Right atrium auricular region (tissue), 2 donors: ENCODE measurements around the gene GBE1. TPM values are rescaled to one million over a fixed set of nuclear protein-coding genes. Genes with fewer than 3 reads are reported as not detected.

Experiments
- DNase-seq: peaks from one replicate; pipeline ENCODE4 v3.0.0-alpha.2; 2019; ENCODE audit warnings: low spot score
- H3K27ac ChIP-seq, 2 donors: fragments of 200-600 bp; sonication (generic); 1 replicate in 1 of 2; 2 replicates in 1 of 2; pipeline ENCODE4 v1.5.1; 2016 to 2019
- H3K27me3 ChIP-seq, 2 donors: fragments of 200-600 bp; sonication (generic); one replicate each; pipeline versions ENCODE4 v1.5.1 to v1.6.0; 2017 to 2019
- H3K36me3 ChIP-seq: fragments of 200-600 bp; sonication (generic); one replicate; pipeline ENCODE4 v1.5.1; 2016
- H3K4me1 ChIP-seq, 2 donors: fragments of 200-600 bp; sonication (generic); one replicate each; pipeline versions ENCODE4 v1.5.1 to v1.6.0; 2017 to 2019
- H3K4me3 ChIP-seq, 2 donors: fragments of 200-600 bp; sonication (generic); 1 replicate in 1 of 2; 2 replicates in 1 of 2; pipeline ENCODE4 v1.5.1; 2017 to 2019; ENCODE audit warnings: mild to moderate bottlenecking in 1 of 2, moderate library complexity in 1 of 2
- H3K9me3 ChIP-seq, 2 donors: fragments of 200-600 bp; sonication (generic); one replicate each; pipeline ENCODE4 v1.5.1; 2019
- total RNA-seq, 2 donors: library from RNA; depleted of rRNA; stranded (reverse); fragments of >200 nt; gene quantifications; one replicate each; pipeline ENCODE4 v1.1.0, GENCODE V29; 2016
- TF ChIP-seq, protein P1 (sequence below), 2 donors: fragments of 200-600 bp; sonication (generic); IDR thresholded peaks; one replicate each; pipeline ENCODE4 v1.5.1; 2019; ENCODE audit warnings: antibody characterized with exemption in 2 of 2

The GBE1 gene
- total RNA-seq, 2 donors from 2014 or later = 52.5 to 72.6 TPM

DNA sequence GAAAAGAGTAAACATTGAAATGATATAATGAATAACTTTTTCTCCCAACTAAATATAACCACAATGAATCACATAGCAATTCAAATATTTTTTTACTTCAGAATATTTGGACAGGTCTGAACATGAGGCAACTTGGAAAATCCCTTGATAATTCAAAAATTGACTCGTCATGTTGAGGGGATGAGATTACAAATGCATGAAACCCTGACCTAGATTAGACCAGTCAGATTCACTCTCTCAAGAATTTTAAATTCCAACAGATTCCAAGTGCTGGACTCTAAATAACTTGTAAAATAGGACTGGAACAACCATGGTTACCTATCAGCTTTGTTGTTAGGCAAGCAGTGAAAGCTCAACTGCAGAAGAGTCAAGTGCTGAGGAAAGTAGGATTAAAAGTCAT, 317.5 kb downstream of the GBE1 start:
- H3K4me1 ChIP-seq = peaks cover 0 to 15% of the 10 kb centered on the region in 2 donors
- H3K27me3 ChIP-seq = no peaks in the 10 kb centered on the region
- H3K4me3 ChIP-seq = no peak overlapping the region
- DNase-seq = no peak
- no peak overlapping the region for H3K27ac ChIP-seq
- no peaks in the 10 kb centered on the region for H3K36me3 ChIP-seq
- TF ChIP-seq, protein P1, sequence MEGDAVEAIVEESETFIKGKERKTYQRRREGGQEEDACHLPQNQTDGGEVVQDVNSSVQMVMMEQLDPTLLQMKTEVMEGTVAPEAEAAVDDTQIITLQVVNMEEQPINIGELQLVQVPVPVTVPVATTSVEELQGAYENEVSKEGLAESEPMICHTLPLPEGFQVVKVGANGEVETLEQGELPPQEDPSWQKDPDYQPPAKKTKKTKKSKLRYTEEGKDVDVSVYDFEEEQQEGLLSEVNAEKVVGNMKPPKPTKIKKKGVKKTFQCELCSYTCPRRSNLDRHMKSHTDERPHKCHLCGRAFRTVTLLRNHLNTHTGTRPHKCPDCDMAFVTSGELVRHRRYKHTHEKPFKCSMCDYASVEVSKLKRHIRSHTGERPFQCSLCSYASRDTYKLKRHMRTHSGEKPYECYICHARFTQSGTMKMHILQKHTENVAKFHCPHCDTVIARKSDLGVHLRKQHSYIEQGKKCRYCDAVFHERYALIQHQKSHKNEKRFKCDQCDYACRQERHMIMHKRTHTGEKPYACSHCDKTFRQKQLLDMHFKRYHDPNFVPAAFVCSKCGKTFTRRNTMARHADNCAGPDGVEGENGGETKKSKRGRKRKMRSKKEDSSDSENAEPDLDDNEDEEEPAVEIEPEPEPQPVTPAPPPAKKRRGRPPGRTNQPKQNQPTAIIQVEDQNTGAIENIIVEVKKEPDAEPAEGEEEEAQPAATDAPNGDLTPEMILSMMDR (IDR thresholded peaks at IDR 0.05) = no peak
- no peaks in the 10 kb centered on the region for H3K9me3 ChIP-seq

DNA sequence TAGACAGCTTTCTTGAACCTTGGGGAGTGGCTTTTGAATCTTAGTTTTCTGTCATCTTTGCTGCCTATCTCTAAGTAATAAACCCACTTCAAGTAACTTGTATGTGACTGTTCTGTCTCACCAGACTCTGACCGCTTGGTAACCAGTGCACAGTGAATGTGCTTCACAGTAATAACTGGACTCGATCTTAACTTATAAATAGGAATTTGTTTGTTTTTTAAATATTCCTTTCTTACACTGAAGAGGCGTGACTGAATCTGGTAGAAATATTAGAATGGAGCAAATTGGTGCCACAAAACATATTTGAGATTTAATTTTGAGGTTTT, 318.0 kb downstream of the GBE1 start:
- Histone ChIP-seq H3K4me1 (peaks cover 0 to 15% of the 10 kb centered on the region in 2 donors), H3K27ac (no peak overlapping the region), H3K27me3 (no peaks in the 10 kb centered on the region), H3K36me3 (no peaks in the 10 kb centered on the region), H3K9me3 (no peaks in the 10 kb centered on the region), H3K4me3 (no peak overlapping the region)
- DNase-seq = no peak
- TF ChIP-seq, protein P1 (IDR thresholded peaks at IDR 0.05) = no peak

DNA sequence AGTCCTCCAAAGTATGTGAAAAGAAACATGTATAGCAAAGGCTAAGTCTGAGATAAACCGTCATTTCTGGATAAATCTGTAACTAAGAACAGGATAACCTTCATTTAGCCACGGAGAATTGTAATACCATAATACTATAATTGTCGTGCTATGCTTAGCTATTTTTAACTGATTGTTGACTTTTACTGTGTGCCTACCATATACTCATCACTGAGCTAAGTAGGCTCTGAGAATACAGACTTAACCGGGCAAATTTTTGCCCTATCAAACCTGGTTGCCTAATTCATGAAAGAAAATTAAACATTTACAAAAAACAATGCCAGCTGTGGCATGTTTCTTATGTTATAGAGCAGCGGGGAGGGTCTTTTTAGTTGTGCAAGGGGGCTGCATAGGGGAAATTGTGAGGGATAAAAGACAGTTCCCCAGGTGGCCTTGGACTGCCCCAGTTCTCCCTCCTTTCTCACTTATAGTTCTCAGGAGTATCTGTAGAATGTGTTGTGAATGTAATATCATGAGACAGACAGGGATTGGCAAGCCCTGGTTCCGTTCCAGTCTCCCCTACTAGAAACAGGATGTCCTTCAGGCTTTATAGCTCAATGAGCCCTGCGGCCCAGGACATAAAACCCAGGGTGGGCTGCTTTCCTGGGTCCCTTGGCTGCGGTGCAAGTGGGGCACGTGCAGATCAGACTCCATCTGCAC, 318.5 kb downstream of the GBE1 start:
- Histone ChIP-seq H3K27me3 (no peaks in the 10 kb centered on the region), H3K4me1 (peaks cover 0 to 15% of the 10 kb centered on the region in 2 donors), H3K27ac (no peak overlapping the region), H3K9me3 (no peaks in the 10 kb centered on the region), H3K36me3 (no peaks in the 10 kb centered on the region), H3K4me3 (no peak overlapping the region)
- TF ChIP-seq, protein P1 (IDR thresholded peaks at IDR 0.05) = no peak
- DNase-seq = no peak

DNA sequence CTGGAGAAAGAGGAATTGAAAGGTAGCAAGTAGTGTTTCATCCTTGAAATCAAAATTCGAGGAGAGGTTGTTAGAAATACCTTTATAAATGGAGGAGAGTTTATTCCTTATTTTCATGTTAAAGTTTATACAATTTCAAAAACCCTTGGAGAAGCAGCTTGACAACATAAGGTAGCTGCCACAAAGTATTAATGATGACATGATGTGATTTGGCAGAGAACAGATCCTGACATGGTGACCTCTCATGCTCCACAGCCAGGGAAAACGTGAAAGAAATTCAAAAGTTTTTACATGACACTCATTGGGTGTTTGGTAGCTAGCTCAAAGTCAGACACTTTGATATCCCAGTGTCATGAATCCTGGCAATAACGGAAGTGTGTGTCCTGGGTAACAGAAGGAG, 320.8 kb downstream of the GBE1 start:
- no peak for DNase-seq
- Histone ChIP-seq H3K4me3 (no peak overlapping the region), H3K9me3 (no peaks in the 10 kb centered on the region), H3K36me3 (no peaks in the 10 kb centered on the region), H3K27ac (no peak overlapping the region), H3K27me3 (no peaks in the 10 kb centered on the region), H3K4me1 (peaks cover 0 to 6% of the 10 kb centered on the region in 2 donors)
- TF ChIP-seq, protein P1 (IDR thresholded peaks at IDR 0.05) = no peak
